ENCODE results near the gene EYA3. TPM values are rescaled to one million over a fixed set of nuclear protein-coding genes. Genes with fewer than 3 reads are reported as not detected.

EYA3 gene
- total RNA-seq, 1 donor from 2014 or later = 15.7 TPM

- Mint-ChIP-seq H3K4me3 (ENCODE audit: unreplicated experiment) (no peak overlapping the region), H3K36me3 (ENCODE audit: low read depth) (no peaks in the 10 kb centered on the region), H3K9me3 (ENCODE audit: low read depth) (no peaks in the 10 kb centered on the region), H3K27me3 (ENCODE audit: low read depth) (peaks cover 21% of the 10 kb centered on the region), H3K27ac (ENCODE audit: unreplicated experiment) (no peak overlapping the region), H3K4me1 (ENCODE audit: low read depth) (peaks cover 7% of the 10 kb centered on the region)
- DNase-seq (ENCODE audit: low spot score) = no peak
- no peak for TF ChIP-seq CTCF (IDR thresholded peaks at IDR 0.05)
Measured at GRCh38 chr1:27955076-27955475, 133.3 kb downstream of the EYA3 start.

- Mint-ChIP-seq H3K9me3 (ENCODE audit: low read depth) (no peaks in the 10 kb centered on the region), H3K27ac (ENCODE audit: unreplicated experiment) (no peak overlapping the region), H3K4me3 (ENCODE audit: unreplicated experiment) (no peak overlapping the region), H3K27me3 (ENCODE audit: low read depth) (peaks cover 21% of the 10 kb centered on the region), H3K36me3 (ENCODE audit: low read depth) (no peaks in the 10 kb centered on the region), H3K4me1 (ENCODE audit: low read depth) (peaks cover 3% of the 10 kb centered on the region)
- peak; percentile 85 for DNase-seq (ENCODE audit: low spot score)
- no peak for TF ChIP-seq CTCF (IDR thresholded peaks at IDR 0.05)
Measured at GRCh38 chr1:27954186-27954585, 134.2 kb downstream of the EYA3 start.

- H3K4me3 Mint-ChIP-seq (ENCODE audit: unreplicated experiment) = no peak overlapping the region
- H3K4me1 Mint-ChIP-seq (ENCODE audit: low read depth) = no peaks in the 10 kb centered on the region
- no peaks in the 10 kb centered on the region for H3K36me3 Mint-ChIP-seq (ENCODE audit: low read depth)
- H3K27me3 Mint-ChIP-seq (ENCODE audit: low read depth) = peaks cover 21% of the 10 kb centered on the region
- no peak overlapping the region for H3K27ac Mint-ChIP-seq (ENCODE audit: unreplicated experiment)
- TF ChIP-seq CTCF (IDR thresholded peaks at IDR 0.05) = no peak
- no peak for DNase-seq (ENCODE audit: low spot score)
- no peaks in the 10 kb centered on the region for H3K9me3 Mint-ChIP-seq (ENCODE audit: low read depth)
Measured at GRCh38 chr1:27952147-27952546, 136.3 kb downstream of the EYA3 start.

- TF ChIP-seq CTCF (IDR thresholded peaks at IDR 0.05) = no peak
- H3K27me3 Mint-ChIP-seq (ENCODE audit: low read depth) = peaks cover 17% of the 10 kb centered on the region
- no peaks in the 10 kb centered on the region for H3K4me1 Mint-ChIP-seq (ENCODE audit: low read depth)
- no peak for DNase-seq (ENCODE audit: low spot score)
- no peak overlapping the region for H3K4me3 Mint-ChIP-seq (ENCODE audit: unreplicated experiment)
- H3K27ac Mint-ChIP-seq (ENCODE audit: unreplicated experiment) = no peak overlapping the region
- no peaks in the 10 kb centered on the region for H3K36me3 Mint-ChIP-seq (ENCODE audit: low read depth)
- no peaks in the 10 kb centered on the region for H3K9me3 Mint-ChIP-seq (ENCODE audit: low read depth)
Measured at GRCh38 chr1:27951396-27951795, 137.0 kb downstream of the EYA3 start.

GRCh38 chr1:27949027-27949426, 139.4 kb downstream of the EYA3 start:
- Mint-ChIP-seq H3K27ac (ENCODE audit: unreplicated experiment) (no peak overlapping the region), H3K36me3 (ENCODE audit: low read depth) (no peaks in the 10 kb centered on the region)
- DNase-seq (ENCODE audit: low spot score) = no peak

More at GRCh38 chr1:27949027-27949426, 139.4 kb downstream of the EYA3 start:
- Mint-ChIP-seq H3K27me3 (ENCODE audit: low read depth) (peaks cover 3% of the 10 kb centered on the region), H3K9me3 (ENCODE audit: low read depth) (no peaks in the 10 kb centered on the region), H3K4me1 (ENCODE audit: low read depth) (no peaks in the 10 kb centered on the region), H3K4me3 (ENCODE audit: unreplicated experiment) (no peak overlapping the region)
- TF ChIP-seq CTCF (IDR thresholded peaks at IDR 0.05) = no peak
